NB4 (cell line): Measurements from ENCODE around the gene FKBP15.

Experiments used
- CTCF ChIP-seq: IDR thresholded peaks from one replicate; pipeline ENCODE4 v1.5.1; 2012; ENCODE audit warnings: low read depth, low read length
- MYC ChIP-seq: IDR thresholded peaks from 2 replicates; pipeline ENCODE4 v1.6.1; 2011; ENCODE audit warnings: low read depth, low read length
- POLR2A ChIP-seq: IDR thresholded peaks from 2 replicates; pipeline ENCODE4 v1.6.1; 2011; ENCODE audit warnings: mild to moderate bottlenecking; ENCODE audit not compliant: insufficient read length; ENCODE audit errors: extremely low read depth

GRCh38 chr9:113129466-113129865 lies 91.6 kb downstream of the FKBP15 start:
- TF ChIP-seq POLR2A (no peak), CTCF (no peak), MYC (no peak)
